ENCODE data around the gene VPS13D. TPM values are rescaled to one million over a fixed set of nuclear protein-coding genes. Genes with fewer than 3 reads are reported as not detected.

VPS13D gene
- polyA plus RNA-seq, 1 of the 3 experiments (the other 2 are of a cell fraction): 15.0 TPM

DNA sequence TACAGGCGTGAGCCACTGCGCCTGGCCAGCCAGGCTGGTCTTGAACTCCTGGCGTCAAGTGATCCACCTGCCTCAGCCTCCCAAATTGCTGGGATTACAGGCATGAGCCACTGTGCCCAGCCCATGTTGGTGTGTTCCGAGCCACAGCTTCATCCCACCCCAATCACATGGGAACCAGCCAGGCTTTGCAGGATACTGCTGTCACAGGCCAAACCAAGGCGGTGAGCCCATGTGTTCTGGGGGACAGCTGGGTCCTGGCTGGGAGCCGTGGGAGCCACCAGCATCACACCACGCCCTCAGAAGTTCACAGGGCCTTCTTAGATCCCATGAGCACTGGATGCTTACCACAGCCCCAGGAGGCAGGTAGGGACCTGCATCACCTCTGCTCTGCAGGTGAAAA, 331.3 kb downstream of the VPS13D start (continued):
- TF ChIP-seq TAF1 (IDR thresholded peaks at IDR 0.05; ENCODE audit: borderline replicate concordance, low read depth, low read length) (no peak), YY1 (IDR thresholded peaks at IDR 0.05; ENCODE audit: low read depth) (no peak), POLR2AphosphoS5 (IDR thresholded peaks at IDR 0.05; ENCODE audit: low read depth, low read length) (no peak)

Small RNA genes within 50 kb of the gene (small RNA-seq; reads per million reads assigned to genes)
- 0 reads per million in 7 experiments for gene MIR4632
- 0 reads per million in 7 experiments for gene RF00156
- 0 reads per million in 7 experiments for gene SNORA59A

Other genes starting within 250 kb of the VPS13D start
- 43.2 and 46.1 TPM in 2 replicates for gene MFN2, start 249.6 kb upstream of the VPS13D start, polyA plus RNA-seq (2012; rRNA removed)
- gene MIIP, start 210.5 kb upstream of the VPS13D start, polyA plus RNA-seq (2012; rRNA removed): 24.0 and 25.6 TPM in 2 replicates
- gene TNFRSF8, start 166.7 kb upstream of the VPS13D start, polyA plus RNA-seq (2012; rRNA removed): 0.07 TPM in 1 of 2 replicates, not detected in the other
- 0.18 and 0.36 TPM in 2 replicates for gene TNFRSF1B, start 63.0 kb upstream of the VPS13D start, polyA plus RNA-seq (2012; rRNA removed)

Data from SK-N-SH (cell line).